HepG2 (cell line): ENCODE results near the gene TAS1R3. TPM values are rescaled to one million over a fixed set of nuclear protein-coding genes. Genes with fewer than 3 reads are reported as not detected.

Experiments used
- ADNP ChIP-seq: sonication (generic); formaldehyde crosslinking; IDR thresholded peaks from 2 replicates; pipeline ENCODE4 v1.4.0; 2020; ENCODE audit warnings: missing genetic modification reagents
- ATF7-NPFF ChIP-seq: sonication (generic); formaldehyde crosslinking; IDR thresholded peaks from 2 replicates; pipeline ENCODE4 v1.8.1; 2023; ENCODE audit warnings: mild to moderate bottlenecking, low read depth, missing genetic modification reagents, moderate library complexity
- CBX2 ChIP-seq, 2 experiments: fragments of 200-600 bp in 1 of 2; sonication (generic); formaldehyde crosslinking in 1 of 2; IDR thresholded peaks; 2 replicates each; pipeline versions ENCODE4 v1.7.0 to v1.8.1; 2018 to 2022; ENCODE audit warnings: low read depth in 2 of 2, low read length in 1 of 2, mild to moderate bottlenecking in 1 of 2, missing genetic modification reagents in 1 of 2
- FOSL2 ChIP-seq: sonication (generic); formaldehyde crosslinking; IDR thresholded peaks from 2 replicates; pipeline ENCODE4 v1.4.0; 2020; ENCODE audit warnings: missing genetic modification reagents
- HMG20B ChIP-seq: conservative IDR thresholded peaks from 2 replicates; pipeline ENCODE4 v1.6.1; 2016; ENCODE audit warnings: missing genetic modification reagents, missing compliant biosample characterization
- JUNB ChIP-seq: sonication (generic); formaldehyde crosslinking; IDR thresholded peaks from 2 replicates; pipeline ENCODE4 v1.8.0; 2022; ENCODE audit warnings: missing genetic modification reagents, mild to moderate bottlenecking, borderline replicate concordance
- MAF1 ChIP-seq: sonication (generic); formaldehyde crosslinking; IDR thresholded peaks from 2 replicates; pipeline ENCODE4 v1.5.0; 2020; ENCODE audit warnings: missing genetic modification reagents, borderline replicate concordance
- MAZ ChIP-seq, 2 experiments: sonication (generic) in 1 of 2; formaldehyde crosslinking in 1 of 2; IDR thresholded peaks; 2 replicates each; pipeline versions ENCODE4 v1.5.0 to v1.6.1; 2012 to 2020; ENCODE audit warnings: low read depth in 2 of 2, mild to moderate bottlenecking in 2 of 2, borderline replicate concordance in 1 of 2, improper control_type of control experiment in 1 of 2, low read length in 1 of 2, missing genetic modification reagents in 1 of 2, moderate library complexity in 1 of 2
- MBD4 ChIP-seq: IDR thresholded peaks from 2 replicates; pipeline ENCODE4 v1.6.1; 2012; ENCODE audit warnings: low read length, inconsistent platforms, borderline replicate concordance
- RBM22 ChIP-seq: fragments of 200-400 bp; formaldehyde crosslinking; optimal IDR thresholded peaks from 2 replicates; pipeline ENCODE3; 2017; ENCODE audit warnings: mild to moderate bottlenecking, low read length, moderate library complexity
- SKI ChIP-seq: fragments of 450-650 bp; IDR thresholded peaks from one replicate; pipeline ENCODE4 v1.6.1; 2018; ENCODE audit warnings: mild to moderate bottlenecking; ENCODE audit not compliant: partially characterized antibody
- SRSF4 ChIP-seq: fragments of 200-400 bp; formaldehyde crosslinking; IDR thresholded peaks from one replicate; pipeline ENCODE4 v1.6.1; 2018; ENCODE audit warnings: mild to moderate bottlenecking, low read depth, low read length, moderate library complexity; ENCODE audit not compliant: poor library complexity, severe bottlenecking
- TBP ChIP-seq: sonication (generic); formaldehyde crosslinking; IDR thresholded peaks from 2 replicates; pipeline ENCODE4 v1.5.0; 2020; ENCODE audit warnings: missing genetic modification reagents
- ZNF326 ChIP-seq: sonication (generic); formaldehyde crosslinking; IDR thresholded peaks from 2 replicates; pipeline ENCODE4 v1.4.0; 2020; ENCODE audit warnings: missing genetic modification reagents, borderline replicate concordance
- ZNF570 ChIP-seq: sonication (generic); formaldehyde crosslinking; IDR thresholded peaks from 2 replicates; pipeline ENCODE4 v1.4.0; 2020; ENCODE audit warnings: mild to moderate bottlenecking, missing genetic modification reagents, borderline replicate concordance
- ZNF577 ChIP-seq: sonication (generic); formaldehyde crosslinking; IDR thresholded peaks from 2 replicates; pipeline ENCODE4 v1.4.0; 2020; ENCODE audit warnings: mild to moderate bottlenecking, low read depth, missing genetic modification reagents, borderline replicate concordance
- ZNF629 ChIP-seq: sonication (generic); formaldehyde crosslinking; conservative IDR thresholded peaks from 2 replicates; pipeline ENCODE4 v1.5.0; 2020; ENCODE audit warnings: missing genetic modification reagents
- polyA plus RNA-seq, 8 experiments: library from polyadenylated mRNA; depleted of rRNA in 3 of 8; stranded (reverse) in 7 of 8; unstranded in 1 of 8; fragments of >200 nt; fragmentation: Illumina TruSeq in 4 of 8; extraction: Trizol in 4 of 8; gene quantifications; 2 replicates each; pipeline versions ENCODE4 v1.2.1 to v1.2.3, GENCODE V29; 2011 to 2016; ENCODE audit warnings: low read depth in 4 of 8, missing spikeins in 1 of 8, mixed read lengths in 1 of 8; ENCODE audit not compliant: insufficient read depth in 1 of 8
- total RNA-seq, 5 experiments: library from RNA; depleted of rRNA; stranded (reverse); fragments of >200 nt; fragmentation: Illumina TruSeq; extraction: Trizol; gene quantifications; 2 replicates each; pipeline ENCODE4 v1.2.3, GENCODE V29; 2016; ENCODE audit warnings: low read depth in 1 of 5
- TF ChIP-seq, protein P1 (sequence below): sonication (generic); formaldehyde crosslinking; IDR thresholded peaks from 2 replicates; pipeline ENCODE4 v1.4.0; 2020; ENCODE audit warnings: missing genetic modification reagents
- TF ChIP-seq, protein P2 (sequence below): sonication (generic); formaldehyde crosslinking; IDR thresholded peaks from 2 replicates; pipeline ENCODE4 v1.4.0; 2020; ENCODE audit warnings: mild to moderate bottlenecking, missing genetic modification reagents
- TF ChIP-seq, protein P3 (sequence below): sonication (generic); formaldehyde crosslinking; IDR thresholded peaks from 2 replicates; pipeline ENCODE4 v1.4.0; 2020; ENCODE audit warnings: missing genetic modification reagents
- TF ChIP-seq, protein P4 (sequence below): sonication (generic); IDR thresholded peaks from 2 replicates; pipeline ENCODE4 v1.6.1; 2016; ENCODE audit warnings: low read depth, borderline replicate concordance

Gene TAS1R3
- total and polyA plus RNA-seq, 2 of the 13 experiments (the other 11 are each of a cell fraction or from before 2014, with no cell fraction given) = 0.13 to 0.15 TPM

DNA sequence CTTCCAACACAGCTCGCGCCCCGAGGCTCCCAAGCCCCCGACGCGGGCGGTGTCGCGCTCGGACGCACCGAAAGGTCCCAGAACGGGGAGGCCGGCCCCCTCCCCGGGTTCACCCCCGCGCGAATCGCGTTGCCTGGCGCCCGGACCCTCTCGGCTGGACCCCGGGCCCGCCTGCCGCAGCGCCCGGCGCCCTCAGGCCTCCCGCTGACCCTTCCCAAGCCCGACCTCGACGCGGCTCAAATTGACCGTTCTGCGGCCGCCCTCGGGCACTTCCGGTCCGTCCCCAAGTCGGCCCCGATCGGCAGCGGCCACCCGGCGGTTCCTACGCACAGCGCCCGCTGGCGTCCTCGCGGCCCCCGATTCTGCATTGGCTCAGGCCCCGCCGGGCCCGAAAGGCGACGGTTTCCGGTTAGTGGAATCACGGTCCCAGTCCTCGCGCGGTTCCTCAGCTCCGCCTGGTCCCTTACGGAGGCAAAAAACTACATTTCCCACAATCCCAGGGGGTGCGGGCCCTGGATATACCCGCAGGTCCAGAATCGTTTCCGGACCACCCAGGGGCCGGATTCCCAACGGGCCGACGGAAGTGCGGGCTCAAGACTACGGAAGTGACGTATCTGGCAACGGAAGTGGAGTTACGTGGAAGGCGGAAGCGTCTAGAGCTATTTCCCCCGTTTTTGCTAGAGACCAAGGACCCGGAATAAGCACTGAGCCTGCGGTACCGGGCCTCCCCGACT lies 44.0 kb downstream of the TAS1R3 start, which contains the start of gene AURKAIP1 (continued):
- TF ChIP-seq ZNF326 (CRISPR knock-in tag) = no peak; the same call in 1 of the 2 replicates
- TF ChIP-seq SKI = peak; percentile 13
- TF ChIP-seq, protein P1, sequence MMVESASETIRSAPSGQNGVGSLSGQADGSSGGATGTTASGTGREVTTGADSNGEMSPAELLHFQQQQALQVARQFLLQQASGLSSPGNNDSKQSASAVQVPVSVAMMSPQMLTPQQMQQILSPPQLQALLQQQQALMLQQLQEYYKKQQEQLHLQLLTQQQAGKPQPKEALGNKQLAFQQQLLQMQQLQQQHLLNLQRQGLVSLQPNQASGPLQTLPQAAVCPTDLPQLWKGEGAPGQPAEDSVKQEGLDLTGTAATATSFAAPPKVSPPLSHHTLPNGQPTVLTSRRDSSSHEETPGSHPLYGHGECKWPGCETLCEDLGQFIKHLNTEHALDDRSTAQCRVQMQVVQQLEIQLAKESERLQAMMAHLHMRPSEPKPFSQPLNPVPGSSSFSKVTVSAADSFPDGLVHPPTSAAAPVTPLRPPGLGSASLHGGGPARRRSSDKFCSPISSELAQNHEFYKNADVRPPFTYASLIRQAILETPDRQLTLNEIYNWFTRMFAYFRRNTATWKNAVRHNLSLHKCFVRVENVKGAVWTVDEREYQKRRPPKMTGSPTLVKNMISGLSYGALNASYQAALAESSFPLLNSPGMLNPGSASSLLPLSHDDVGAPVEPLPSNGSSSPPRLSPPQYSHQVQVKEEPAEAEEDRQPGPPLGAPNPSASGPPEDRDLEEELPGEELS (CRISPR knock-in tag) = peak; percentile 61; the same call in 1 of the 2 replicates
- TF ChIP-seq, protein P2, sequence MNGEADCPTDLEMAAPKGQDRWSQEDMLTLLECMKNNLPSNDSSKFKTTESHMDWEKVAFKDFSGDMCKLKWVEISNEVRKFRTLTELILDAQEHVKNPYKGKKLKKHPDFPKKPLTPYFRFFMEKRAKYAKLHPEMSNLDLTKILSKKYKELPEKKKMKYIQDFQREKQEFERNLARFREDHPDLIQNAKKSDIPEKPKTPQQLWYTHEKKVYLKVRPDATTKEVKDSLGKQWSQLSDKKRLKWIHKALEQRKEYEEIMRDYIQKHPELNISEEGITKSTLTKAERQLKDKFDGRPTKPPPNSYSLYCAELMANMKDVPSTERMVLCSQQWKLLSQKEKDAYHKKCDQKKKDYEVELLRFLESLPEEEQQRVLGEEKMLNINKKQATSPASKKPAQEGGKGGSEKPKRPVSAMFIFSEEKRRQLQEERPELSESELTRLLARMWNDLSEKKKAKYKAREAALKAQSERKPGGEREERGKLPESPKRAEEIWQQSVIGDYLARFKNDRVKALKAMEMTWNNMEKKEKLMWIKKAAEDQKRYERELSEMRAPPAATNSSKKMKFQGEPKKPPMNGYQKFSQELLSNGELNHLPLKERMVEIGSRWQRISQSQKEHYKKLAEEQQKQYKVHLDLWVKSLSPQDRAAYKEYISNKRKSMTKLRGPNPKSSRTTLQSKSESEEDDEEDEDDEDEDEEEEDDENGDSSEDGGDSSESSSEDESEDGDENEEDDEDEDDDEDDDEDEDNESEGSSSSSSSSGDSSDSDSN (CRISPR knock-in tag) = peak; percentile 100
- TF ChIP-seq FOSL2 (CRISPR knock-in tag) = peak; percentile 78
- TF ChIP-seq MBD4 = no peak
- TF ChIP-seq SRSF4 = no peak
- TF ChIP-seq ZNF570 (CRISPR knock-in tag) = no peak
- TF ChIP-seq ATF7-NPFF (CRISPR knock-in tag) = peak; percentile 88
- TF ChIP-seq, protein P3, sequence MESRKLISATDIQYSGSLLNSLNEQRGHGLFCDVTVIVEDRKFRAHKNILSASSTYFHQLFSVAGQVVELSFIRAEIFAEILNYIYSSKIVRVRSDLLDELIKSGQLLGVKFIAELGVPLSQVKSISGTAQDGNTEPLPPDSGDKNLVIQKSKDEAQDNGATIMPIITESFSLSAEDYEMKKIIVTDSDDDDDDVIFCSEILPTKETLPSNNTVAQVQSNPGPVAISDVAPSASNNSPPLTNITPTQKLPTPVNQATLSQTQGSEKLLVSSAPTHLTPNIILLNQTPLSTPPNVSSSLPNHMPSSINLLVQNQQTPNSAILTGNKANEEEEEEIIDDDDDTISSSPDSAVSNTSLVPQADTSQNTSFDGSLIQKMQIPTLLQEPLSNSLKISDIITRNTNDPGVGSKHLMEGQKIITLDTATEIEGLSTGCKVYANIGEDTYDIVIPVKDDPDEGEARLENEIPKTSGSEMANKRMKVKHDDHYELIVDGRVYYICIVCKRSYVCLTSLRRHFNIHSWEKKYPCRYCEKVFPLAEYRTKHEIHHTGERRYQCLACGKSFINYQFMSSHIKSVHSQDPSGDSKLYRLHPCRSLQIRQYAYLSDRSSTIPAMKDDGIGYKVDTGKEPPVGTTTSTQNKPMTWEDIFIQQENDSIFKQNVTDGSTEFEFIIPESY (CRISPR knock-in tag) = peak; percentile 82
- TF ChIP-seq MAF1 (CRISPR knock-in tag) = peak; percentile 96
- TF ChIP-seq ZNF629 (CRISPR knock-in tag) = no peak; the same call in 1 of the 2 replicates
- TF ChIP-seq MAZ (IDR thresholded peaks at IDR 0.05; ENCODE audit: borderline replicate concordance, low read depth, low read length) = peak; percentile 98
- TF ChIP-seq MAZ (CRISPR knock-in tag; IDR thresholded peaks at IDR 0.05; ENCODE audit: low read depth) = peak; percentile 99
- TF ChIP-seq RBM22 = no peak
- peak; percentile 57; the same call in 1 of the 2 replicates for TF ChIP-seq HMG20B (CRISPR knock-in tag)
- TF ChIP-seq, protein P4, sequence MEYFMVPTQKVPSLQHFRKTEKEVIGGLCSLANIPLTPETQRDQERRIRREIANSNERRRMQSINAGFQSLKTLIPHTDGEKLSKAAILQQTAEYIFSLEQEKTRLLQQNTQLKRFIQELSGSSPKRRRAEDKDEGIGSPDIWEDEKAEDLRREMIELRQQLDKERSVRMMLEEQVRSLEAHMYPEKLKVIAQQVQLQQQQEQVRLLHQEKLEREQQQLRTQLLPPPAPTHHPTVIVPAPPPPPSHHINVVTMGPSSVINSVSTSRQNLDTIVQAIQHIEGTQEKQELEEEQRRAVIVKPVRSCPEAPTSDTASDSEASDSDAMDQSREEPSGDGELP = peak; percentile 49; the same call in 1 of the 2 replicates
- TF ChIP-seq ADNP (CRISPR knock-in tag) = no peak
- no peak for TF ChIP-seq CBX2 (IDR thresholded peaks at IDR 0.05; ENCODE audit: low read depth, low read length)
- TF ChIP-seq CBX2 (CRISPR knock-in tag; IDR thresholded peaks at IDR 0.05; ENCODE audit: low read depth) = peak; percentile 42; the same call in 1 of the 2 replicates
- no peak for TF ChIP-seq JUNB (CRISPR knock-in tag)
- TF ChIP-seq TBP = peak; percentile 72; the same call in 1 of the 2 replicates
- TF ChIP-seq ZNF577 (CRISPR knock-in tag) = no peak
